ENCODE measurements around the gene MCHR1.
"Not testable (repeated sequence)": the region's sequence is repeated elsewhere in the genome, so short reads cannot be mapped to it uniquely, and the experiment has no call there.

MCHR1 gene

DNA sequence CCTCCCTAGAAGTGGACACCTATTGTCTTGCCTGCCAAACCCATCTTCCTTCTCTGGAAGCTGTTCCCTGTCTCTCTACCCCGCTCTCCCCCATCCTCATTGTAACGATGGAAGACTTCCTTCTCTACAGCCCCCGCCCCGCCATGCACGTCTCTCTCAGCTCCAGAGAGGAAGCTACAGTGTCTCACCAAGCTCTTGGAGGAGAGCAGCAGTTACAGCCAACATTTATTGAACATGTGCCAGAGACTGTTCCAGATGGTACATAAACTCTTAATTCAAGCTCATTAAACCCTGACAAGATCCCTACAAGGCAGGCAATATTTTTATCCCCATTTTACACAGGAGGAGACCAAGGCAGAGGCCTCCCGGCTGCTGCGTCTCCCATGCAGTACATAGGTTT, 15.1 kb downstream of the MCHR1 start:
- no peak for FAIRE-seq

DNA sequence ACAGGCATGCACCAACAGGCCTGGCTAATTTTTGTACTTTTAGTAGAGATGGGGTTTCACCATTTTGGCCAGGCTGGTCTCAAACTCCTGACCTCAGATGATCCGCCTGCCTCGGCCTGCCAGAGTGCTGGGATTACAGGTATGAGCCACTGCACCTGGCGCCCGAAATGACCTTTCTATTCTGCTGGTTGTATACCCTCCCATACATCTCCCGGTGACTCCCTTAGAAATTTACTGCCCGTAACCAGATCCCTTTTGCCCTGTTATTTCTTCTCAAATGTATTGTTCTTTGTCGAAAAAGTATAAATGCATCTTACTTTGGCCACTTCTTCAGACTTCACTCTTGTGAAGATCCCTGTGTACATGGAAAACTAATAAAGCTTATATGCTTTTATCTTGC, 22.0 kb downstream of the MCHR1 start:
- no peak for FAIRE-seq

DNA sequence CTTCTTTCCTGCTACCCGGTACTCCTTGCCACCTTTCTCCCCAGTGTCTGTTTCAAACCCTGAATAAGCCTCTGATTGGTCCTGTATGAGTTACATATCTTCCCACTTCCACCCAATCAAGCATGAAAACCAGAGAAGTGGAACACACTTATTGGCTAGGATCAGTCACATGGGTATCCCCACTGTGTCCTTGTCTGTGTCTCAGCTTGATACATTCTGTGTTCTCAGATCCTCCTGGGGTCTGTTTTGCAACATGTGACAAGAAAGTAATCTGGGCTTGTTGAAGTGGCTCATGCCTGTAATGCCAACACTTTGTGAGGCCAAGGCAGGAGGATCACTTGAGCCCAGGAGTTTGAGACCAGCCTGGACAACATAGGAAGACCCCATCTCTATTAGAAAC, 23.9 kb downstream of the MCHR1 start:
- no peak for FAIRE-seq

DNA sequence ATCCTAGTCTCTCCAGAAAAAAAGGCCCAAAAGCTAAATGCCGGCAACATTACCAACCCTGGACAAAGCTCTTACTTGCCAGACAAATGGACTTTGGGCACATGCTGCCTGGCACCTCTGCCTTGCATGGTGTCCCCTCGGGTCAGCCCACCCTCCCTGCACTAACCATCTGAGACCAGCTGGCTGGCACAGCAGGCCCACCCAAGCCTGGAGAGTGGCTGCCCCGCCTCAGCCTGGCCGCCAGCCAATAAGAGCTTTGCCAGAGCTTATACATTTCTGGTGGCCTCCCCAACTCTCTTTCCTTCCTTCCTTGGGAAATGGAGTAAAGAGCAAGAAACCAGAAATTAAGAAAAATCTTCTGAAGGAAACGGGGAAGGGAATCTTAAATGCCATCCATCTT, 24.5 kb downstream of the MCHR1 start:
- FAIRE-seq = no peak

DNA sequence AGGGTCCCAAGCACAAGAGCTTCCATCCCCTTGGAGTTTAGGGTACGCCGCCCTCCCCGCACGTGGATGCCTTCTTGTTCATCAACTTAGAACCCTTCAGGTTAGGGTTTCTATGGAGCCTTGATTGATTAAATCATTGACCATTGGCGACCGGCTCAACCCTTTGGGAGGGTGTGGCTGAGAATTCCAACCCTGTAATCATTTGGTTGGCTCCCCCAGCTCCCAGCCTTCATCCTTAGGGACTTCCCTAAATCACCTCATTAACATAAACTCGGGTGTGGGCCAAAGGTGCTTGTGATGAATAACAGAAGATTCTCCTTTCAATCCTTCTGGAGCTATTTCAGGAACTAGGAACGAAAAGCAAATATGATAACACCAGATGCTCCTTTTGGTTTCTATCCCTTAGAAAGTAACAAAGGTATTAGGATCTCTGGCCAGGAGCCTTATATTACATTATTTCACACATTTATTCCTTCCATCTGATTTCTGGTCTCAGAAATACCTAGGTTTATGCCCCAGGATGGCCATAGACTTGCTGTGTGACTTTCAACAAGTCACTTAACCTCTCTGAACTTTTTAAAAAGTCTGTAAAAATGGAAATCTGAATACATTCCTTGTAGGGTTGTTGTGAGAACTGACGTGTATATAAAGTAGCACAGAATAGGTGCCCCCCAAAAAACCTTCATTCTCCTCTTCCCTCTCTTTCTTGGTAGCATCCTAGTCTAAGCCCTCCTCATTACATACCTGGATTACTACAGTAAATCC, 26.8 kb downstream of the MCHR1 start:
- FAIRE-seq = no peak

DNA sequence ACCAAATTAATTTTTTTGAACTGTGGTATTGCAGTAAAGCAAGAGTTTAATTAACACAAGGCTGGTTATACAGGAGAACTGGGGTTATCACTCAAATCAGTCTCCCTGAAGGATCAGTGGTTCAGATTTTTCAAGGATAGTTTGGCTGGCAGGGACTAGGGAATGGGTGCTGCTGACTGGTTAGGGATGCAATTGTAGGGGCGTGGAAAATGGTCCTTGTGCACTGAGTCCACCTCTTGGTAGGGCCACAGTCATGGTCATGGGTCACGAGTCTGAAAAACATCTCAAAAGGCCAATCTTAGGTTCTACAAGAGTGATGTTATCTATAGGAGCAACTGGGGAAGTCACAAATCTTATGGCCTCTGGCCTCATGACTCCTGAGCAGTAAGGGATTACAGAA, 27.9 kb downstream of the MCHR1 start:
- no peak for FAIRE-seq

DNA sequence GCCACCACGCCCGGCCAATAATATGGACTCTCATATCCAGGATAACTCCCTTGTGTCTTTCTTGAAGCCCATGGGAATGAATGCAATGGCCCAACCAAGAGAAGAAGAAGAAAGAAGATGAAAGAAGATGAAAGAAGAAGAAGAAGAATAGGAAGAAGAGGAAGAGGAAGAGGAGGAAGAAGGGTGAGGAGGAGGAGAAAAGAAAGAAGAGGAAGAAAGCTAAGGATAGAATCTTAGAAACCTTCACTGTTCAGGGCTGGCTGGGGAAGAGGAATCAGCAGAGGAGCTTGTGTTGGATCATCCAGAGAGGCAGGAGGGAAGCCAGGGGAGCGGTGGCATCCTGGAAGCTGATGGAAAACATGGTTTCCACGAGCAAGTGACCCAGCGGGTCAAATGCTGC, 28.9 kb downstream of the MCHR1 start:
- FAIRE-seq = no peak

DNA sequence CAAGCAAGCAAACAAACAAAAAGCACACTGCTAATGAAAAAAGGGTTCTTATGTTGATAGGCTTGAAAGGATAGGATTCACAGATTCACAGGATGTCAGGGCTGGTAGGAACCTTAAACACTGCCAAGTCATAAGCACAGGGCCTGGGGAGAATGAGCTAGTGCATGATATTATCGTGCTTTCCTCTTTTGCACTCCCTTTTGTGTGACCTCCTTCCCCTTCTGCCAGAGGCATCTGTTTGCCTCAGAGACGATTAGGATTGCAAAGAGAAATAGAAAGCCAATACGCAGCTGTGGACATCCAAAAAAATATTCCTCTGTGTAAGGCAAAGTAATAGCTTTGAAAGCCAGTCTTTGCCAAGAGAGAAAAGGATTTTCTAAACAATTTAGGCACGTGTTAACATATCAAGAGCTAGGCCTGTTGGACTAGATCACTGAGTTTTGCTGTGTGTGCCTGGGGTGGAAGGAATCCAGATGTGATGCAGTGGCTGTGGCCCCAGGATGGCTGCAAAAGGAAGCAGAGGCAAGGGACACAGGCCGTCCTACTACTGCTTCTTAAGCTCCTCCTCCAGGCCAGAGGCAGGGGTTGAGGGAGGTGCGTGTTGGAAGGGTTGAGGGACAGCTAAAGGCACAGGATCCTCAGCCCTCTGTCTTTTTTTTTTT, 30.6 kb downstream of the MCHR1 start:
- FAIRE-seq = no peak

DNA sequence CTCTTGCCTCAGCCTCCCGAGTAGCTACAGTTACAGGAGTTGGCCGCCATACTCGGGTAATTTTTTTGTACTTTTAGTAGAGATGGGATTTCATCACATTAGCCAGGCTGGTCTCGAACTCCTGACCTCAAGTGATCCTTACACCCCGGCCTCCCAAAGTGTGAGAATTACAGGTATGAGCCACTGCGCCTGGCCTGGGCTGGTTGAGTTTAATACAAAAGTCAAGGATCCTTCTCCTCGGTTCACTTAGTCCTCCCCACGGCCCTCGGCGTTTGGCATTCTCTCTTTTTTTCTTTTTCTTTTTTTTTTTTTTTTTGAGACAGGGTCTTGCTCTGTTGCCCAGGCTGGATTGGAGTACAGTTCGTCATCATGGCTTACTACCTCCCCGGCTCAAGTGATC, 33.0 kb downstream of the MCHR1 start:
- no peak for FAIRE-seq

DNA sequence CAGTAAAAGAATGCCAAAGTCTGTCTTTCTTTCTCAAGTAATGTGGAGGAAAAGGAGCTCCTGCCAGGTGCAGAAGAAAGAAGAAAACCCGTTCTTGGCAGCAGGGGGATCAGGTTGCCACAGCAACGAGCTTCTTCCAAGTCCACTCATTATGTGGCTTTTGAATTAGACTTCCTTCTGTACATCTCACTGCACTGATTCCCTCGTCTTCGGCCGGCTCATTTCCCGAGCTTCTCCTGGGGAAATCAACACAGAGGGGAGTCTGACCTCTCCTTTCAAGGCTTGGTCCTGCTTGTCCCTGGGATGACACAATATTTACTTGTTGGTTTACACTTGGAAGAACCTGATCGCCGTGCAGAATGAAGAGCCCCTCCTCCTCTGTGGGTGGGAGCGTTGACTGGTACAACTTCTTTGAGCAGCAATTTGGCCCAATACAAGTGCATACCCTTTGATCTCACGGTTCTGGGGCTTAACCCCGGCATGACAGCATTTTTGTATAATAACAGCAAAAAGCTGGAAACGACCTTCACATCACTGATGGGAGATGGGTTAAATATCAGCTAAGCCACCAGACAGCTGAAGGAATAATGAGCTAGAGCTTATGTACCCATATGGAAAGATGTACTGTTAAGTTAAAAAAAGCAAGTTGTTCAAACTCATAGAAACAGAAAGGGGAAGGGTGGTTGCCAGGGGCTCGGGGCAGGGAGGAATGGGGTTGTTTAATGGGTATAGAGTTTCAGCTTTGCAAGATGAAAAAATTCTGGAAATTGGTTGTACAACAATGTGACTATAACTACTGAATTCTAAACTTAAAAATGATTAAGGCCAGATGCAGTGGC, 35.4 kb downstream of the MCHR1 start:
- FAIRE-seq = no peak

DNA sequence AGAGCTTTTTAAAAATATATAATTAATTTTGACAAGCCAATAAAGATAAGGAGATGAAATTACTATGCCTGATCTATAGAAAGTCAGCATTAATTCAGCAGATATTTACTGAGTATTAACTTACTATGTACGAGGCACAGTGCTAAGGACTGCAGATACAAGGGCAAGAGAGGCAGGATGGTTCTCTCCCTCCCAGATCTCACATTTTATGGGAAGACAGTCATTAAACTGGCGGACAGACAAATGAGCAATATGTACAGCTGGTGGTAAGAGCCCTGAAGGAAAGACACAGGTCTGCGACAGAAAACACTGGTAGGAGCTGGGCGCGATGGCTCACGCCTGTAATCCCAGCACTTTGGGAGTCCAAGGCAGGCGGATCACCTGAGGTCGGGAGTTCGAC, 36.8 kb downstream of the MCHR1 start:
- no peak for FAIRE-seq

DNA sequence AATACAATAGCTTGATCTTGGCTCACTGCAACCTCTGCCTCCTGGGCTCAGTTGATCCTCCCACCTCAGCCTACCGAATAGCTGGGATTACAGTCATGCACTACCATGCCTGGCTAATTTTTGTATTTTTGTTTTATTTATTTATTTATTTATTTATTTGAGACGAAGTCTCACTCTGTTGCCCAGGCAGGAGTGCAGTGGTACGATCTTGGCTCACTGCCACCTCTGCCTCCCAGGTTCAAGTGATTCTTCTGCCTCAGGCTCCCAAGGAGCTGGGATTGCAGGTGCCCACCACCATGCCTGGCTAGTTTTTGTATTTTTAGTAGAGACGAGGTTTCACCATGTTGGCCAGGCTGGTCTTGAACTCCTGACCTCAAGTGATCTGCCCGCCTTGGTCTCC, 38.4 kb downstream of the MCHR1 start:
- FAIRE-seq = not testable (repeated sequence)

DNA sequence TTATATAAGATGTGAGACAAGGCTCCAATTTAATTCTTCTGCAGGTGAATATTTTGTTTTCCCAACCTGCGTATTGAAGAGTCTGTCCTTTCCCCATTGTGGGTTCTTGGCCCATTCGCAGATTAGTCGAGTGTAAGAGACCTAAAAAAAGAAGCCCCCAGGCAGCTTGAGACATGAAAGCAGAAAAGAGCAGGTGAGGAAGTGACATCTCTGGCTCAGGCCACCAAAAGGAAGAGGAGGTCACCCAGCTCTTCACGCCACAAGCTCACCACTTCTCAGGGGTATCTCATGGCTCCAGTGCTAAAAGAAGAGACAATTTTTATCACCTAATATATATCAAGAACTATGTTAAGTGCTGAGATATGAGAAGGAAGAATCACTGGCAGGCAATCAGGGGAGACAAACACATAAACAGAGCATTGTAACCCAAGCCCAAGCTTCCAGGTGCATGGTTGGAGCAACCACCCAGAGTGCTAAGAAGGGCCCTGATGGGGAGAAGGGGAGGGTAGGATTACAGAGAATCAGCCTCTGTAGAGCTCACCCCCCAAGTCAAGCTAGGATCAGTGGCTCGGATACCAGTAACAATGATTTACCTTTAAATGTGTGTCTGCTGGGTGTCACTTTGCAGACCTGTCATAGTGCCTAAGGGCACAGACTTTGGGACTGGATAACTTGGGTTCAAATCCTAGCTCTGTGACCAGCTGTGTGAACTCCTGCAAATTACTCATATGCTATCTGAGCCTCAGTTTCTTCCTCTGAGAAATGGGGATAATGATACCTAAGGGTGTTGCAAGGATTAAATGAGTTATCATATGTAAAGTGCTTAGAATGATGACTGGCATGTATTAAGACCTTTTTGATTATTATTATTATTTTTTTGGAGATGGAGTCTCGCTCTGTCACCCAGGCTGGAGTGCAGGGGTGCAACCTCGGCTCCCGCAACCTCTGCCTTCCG, 39.2 kb downstream of the MCHR1 start:
- no peak for FAIRE-seq

DNA sequence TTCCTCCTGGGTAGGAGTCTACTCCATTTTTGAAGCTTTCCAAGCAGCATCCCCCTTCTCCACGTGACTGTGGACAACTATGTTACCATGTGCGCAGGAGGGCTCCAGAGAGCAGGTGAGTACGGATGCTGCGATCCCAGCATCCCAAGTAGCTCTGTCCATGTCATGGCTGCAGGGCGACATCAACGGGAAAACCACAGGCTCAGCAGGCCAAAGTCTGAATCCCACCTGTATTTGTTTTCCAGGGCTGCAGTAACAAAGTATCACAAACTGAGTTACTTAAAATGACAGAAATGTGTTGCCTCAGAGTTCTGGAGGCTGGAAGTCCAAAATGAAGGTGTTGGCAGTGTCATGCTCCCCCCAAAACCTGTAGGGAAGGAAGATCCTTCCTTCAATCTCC, 40.3 kb downstream of the MCHR1 start:
- no peak for FAIRE-seq

DNA sequence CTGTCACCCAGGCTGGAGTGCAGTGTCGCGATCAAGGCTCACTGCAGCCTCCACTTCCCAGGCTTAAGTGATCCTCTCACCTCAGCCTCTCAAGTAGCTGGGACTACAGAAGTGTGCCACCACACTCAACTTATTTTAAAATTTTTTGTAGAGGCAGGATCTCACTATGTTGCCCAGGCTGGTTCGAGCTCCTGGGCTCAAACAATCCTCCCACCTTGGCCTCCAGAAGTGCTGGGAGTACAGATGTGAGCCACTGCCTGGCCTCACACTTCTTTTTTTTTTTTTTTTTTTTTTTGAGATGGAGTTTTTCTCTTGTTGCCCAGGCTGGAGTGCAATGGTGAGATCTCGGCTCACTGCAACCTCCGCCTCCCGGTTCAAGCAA, 40.9 kb downstream of the MCHR1 start:
- not testable (repeated sequence) for FAIRE-seq

DNA sequence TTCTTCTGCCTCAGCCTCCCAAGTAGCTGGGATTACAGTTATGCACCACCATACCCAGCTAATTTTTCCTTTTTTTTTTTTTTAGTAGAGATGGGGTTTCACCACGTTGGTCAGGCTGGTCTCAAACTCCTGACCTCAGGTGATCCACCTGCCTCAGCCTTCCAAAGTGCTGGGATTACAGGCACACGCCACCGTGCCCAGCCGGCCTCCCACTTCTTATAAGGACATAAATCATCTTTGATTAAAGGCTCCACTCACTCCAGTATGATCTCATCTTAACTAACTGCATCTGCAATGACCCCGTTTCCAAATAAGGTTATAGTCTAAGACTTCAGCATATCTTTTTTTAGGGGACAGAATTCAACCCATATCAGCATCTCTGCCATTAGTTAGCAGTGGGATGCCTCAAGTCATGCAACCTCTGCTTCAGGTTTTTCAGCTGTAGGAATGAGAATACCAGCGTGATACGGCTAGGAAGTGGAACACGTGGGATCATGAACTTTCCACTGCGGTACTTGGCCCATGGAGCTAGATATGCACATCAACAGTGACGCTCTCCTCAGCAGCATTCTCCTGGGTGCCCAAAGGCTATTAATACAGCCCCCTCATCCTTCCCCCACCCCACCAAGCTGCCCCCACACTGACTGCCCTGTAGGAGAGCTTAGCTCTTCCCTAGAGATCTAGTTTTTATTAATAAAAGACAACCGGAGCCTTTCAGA, 41.4 kb downstream of the MCHR1 start:
- FAIRE-seq = no peak

DNA sequence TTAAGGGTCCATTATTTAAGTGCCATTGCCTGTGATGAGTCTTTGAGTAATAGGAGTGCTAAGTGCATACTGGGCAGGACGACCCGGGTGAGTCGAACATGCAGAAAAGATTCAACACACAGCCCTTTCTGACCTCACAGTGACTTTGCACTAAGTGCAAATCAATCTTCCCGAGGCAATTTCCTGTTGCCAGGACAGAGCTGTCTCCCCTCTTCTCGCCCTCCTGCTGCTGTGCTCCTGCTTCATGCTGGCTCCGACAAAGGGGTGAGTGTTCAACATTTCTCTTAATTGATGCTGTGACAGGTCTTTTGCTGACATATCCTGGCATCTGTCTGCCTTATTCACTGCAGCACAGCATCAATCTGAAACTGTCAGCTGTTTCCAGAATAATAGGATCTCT, 42.0 kb downstream of the MCHR1 start:
- FAIRE-seq = no peak

DNA sequence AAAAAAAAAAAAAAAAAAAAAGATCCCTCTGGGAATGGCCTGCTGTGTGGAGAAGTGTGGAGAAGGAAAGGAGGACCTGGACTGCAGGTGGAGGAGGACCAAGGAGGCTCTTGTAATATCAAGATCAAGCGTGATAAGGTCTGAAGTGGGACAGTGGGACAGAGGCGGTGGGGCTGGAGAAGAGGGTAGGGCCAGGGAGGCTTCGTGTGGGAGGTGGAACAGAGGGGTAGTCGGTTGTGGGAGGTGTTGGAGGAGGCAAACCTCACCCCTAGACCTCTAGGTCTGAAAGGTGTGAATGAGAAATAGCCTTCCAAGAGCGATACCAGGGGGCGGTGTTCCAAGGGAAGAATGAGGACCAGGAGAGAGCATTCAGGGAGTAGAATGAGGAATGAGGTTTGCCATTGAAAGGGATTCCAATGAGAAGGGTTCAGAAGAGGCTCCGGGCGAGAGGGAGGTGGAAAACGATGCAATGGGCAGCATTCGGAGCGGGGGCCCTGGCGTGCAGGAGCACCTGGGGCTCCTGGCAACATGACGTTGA, 44.2 kb downstream of the MCHR1 start:
- no peak for FAIRE-seq

DNA sequence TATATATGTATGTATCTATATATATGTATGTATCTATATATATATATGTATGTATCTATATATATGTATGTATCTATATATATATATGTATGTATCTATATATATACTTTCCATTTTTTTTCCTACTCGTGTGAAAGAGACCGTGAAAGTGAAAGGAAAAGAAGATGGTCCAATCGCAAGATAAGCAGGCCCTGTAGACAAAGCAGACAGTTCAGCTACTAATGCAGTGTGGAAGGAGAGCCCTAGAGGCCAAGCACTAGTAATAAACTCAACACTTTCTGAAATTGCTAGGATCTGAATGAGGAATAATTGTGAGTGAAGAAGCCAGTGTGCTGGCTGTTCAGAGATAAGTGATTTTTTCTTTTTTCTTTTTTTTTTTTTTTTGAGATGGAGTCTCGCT, 47.2 kb downstream of the MCHR1 start:
- FAIRE-seq = peak; percentile 55

DNA sequence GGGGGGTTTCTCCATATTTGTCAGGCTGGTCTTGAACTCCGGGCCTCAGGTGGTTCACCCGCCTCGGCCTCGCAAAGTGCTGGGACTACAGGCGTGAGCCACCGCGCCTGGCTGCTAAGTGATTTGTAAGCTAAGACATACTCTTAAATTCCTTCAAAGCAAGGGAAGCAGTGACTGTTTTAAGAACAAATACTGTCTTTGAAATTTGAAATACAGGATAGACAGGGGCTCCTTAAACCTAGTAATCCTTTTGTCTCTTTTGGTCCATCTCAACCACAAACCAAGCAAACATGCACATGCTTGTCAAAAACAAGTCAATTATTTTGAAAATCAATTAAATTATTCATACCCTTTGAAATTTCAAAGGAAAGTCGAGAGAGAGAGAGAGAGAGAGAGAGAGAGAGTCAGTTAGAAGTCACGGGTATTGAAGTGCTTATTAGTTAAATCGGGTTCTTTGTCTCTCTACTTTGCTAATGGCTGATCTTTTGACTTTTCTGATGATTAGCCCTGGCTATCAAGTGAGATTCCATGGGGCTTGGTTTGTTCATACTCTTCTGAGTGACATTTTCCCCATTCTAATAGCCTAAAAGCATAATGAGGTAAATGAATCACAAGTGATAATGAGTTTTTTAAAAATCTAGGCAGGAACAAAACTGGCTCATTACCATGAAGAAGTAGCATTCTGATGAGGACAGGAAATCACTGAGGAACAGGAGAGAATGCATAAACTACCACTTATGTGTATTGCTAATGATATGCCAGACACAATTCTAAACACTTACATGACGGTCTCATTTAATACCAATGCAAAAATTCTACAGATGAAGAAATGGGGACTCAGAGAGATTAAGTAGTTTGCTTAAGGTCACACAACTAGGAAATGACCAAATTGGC, 48.0 kb downstream of the MCHR1 start:
- no peak for FAIRE-seq

Measured in A204.1 (cell line).